H9 (cell line): ENCODE data around the gene DLX2. TPM values are rescaled to one million over a fixed set of nuclear protein-coding genes. Genes with fewer than 3 reads are reported as not detected.

Source experiments
- DNase-seq: peaks from one replicate; pipeline ENCODE4 v3.0.0-alpha.2; 2017
- H2AFZ ChIP-seq: one replicate; pipeline ENCODE4 v1.6.1; 2013; ENCODE audit warnings: mild to moderate bottlenecking, low read length, control low read depth, moderate library complexity
- H2AK5ac ChIP-seq: 2 replicates; pipeline ENCODE4 v1.6.1; 2013; ENCODE audit warnings: low read length, control low read depth, mixed read lengths; ENCODE audit not compliant: insufficient read length
- H2BK120ac ChIP-seq: one replicate; pipeline ENCODE4 v1.6.1; 2013; ENCODE audit warnings: low read depth, mild to moderate bottlenecking, low read length, control low read depth, inconsistent platforms; ENCODE audit not compliant: poor library complexity, severe bottlenecking
- H2BK12ac ChIP-seq: 2 replicates; pipeline ENCODE4 v1.6.1; 2013; ENCODE audit warnings: low read length, control low read depth, mixed read lengths, low read depth; ENCODE audit not compliant: insufficient read length
- H2BK15ac ChIP-seq: 2 replicates; pipeline ENCODE4 v1.6.1; 2013; ENCODE audit warnings: low read depth, low read length, control low read depth
- H2BK20ac ChIP-seq: one replicate; pipeline ENCODE4 v1.6.1; 2013; ENCODE audit warnings: low read depth, mild to moderate bottlenecking, low read length, control low read depth, inconsistent platforms; ENCODE audit not compliant: poor library complexity, severe bottlenecking
- H2BK5ac ChIP-seq: 2 replicates; pipeline ENCODE4 v1.6.1; 2013; ENCODE audit warnings: low read length, control low read depth, mixed read lengths; ENCODE audit not compliant: insufficient read length
- H3K14ac ChIP-seq: 2 replicates; pipeline ENCODE4 v1.6.1; 2013; ENCODE audit warnings: low read length, control low read depth; ENCODE audit not compliant: insufficient read depth
- H3K18ac ChIP-seq: 2 replicates; pipeline ENCODE4 v1.6.1; 2013; ENCODE audit warnings: low read depth, mild to moderate bottlenecking, mixed read lengths, low read length, control low read depth; ENCODE audit not compliant: insufficient read length
- H3K23ac ChIP-seq: 2 replicates; pipeline ENCODE4 v1.6.1; 2013; ENCODE audit warnings: low read length, control low read depth, mixed read lengths, low read depth; ENCODE audit not compliant: insufficient read length
- H3K23me2 ChIP-seq: 2 replicates; pipeline ENCODE4 v1.6.1; 2013; ENCODE audit warnings: low read depth, mild to moderate bottlenecking, mixed read lengths, low read length, control low read depth; ENCODE audit not compliant: insufficient read length, poor library complexity, severe bottlenecking
- H3K27ac ChIP-seq: 2 replicates; pipeline ENCODE4 v1.5.1; 2013; ENCODE audit warnings: low read length, control low read depth, mixed read lengths, low read depth; ENCODE audit not compliant: insufficient read length
- H3K27me3 ChIP-seq: 2 replicates; pipeline ENCODE4 v1.6.1; 2013; ENCODE audit warnings: low read length, control low read depth, inconsistent platforms; ENCODE audit not compliant: insufficient read depth
- H3K4ac ChIP-seq: 2 replicates; pipeline ENCODE4 v1.6.1; 2013; ENCODE audit warnings: low read depth, mild to moderate bottlenecking, control low read depth, inconsistent platforms, low read length, moderate library complexity
- H3K4me1 ChIP-seq: 2 replicates; pipeline ENCODE4 v1.6.1; 2013; ENCODE audit warnings: low read length, control low read depth, inconsistent platforms; ENCODE audit not compliant: insufficient read depth
- H3K4me2 ChIP-seq: 2 replicates; pipeline ENCODE4 v1.6.1; 2013; ENCODE audit warnings: low read length, control low read depth, mixed read lengths; ENCODE audit not compliant: insufficient read length, insufficient read depth
- H3K56ac ChIP-seq: 2 replicates; pipeline ENCODE4 v1.6.1; 2013; ENCODE audit warnings: low read depth, mild to moderate bottlenecking, mixed read lengths, low read length, control low read depth; ENCODE audit not compliant: insufficient read length
- H3K79me1 ChIP-seq: 2 replicates; pipeline ENCODE4 v1.6.1; 2013; ENCODE audit warnings: low read depth, mild to moderate bottlenecking, moderate library complexity, low read length, control low read depth, inconsistent platforms; ENCODE audit not compliant: insufficient read depth, poor library complexity, severe bottlenecking
- H3K79me2 ChIP-seq: 2 replicates; pipeline ENCODE4 v1.6.1; 2013; ENCODE audit warnings: low read length, control low read depth, inconsistent platforms; ENCODE audit not compliant: insufficient read depth
- H3K9ac ChIP-seq: 2 replicates; pipeline ENCODE4 v1.6.1; 2013; ENCODE audit warnings: low read length, control low read depth, mixed read lengths; ENCODE audit not compliant: insufficient read length; ENCODE audit errors: extremely low read depth
- H3K9me3 ChIP-seq: one replicate; pipeline ENCODE4 v1.6.1; 2013; ENCODE audit warnings: low read depth, low read length, inconsistent platforms; ENCODE audit not compliant: control insufficient read depth
- H3T11ph ChIP-seq: one replicate; pipeline ENCODE4 v1.6.1; 2013; ENCODE audit warnings: mild to moderate bottlenecking, low read length, control low read depth, inconsistent platforms
- H4K20me1 ChIP-seq: one replicate; pipeline ENCODE4 v1.6.1; 2013; ENCODE audit not compliant: control insufficient read depth, insufficient read length, insufficient read depth
- H4K5ac ChIP-seq: 2 replicates; pipeline ENCODE4 v1.6.1; 2013; ENCODE audit warnings: low read depth, mild to moderate bottlenecking, mixed read lengths, low read length, control low read depth; ENCODE audit not compliant: insufficient read length
- H4K8ac ChIP-seq: replicated peaks from 2 replicates; pipeline ENCODE4 v1.6.1; 2013; ENCODE audit warnings: low read length, control low read depth, mixed read lengths, low read depth; ENCODE audit not compliant: insufficient read length
- H4K91ac ChIP-seq: 2 replicates; pipeline ENCODE4 v1.6.1; 2013; ENCODE audit warnings: low read depth, mild to moderate bottlenecking, moderate library complexity, mixed read lengths, low read length, control low read depth; ENCODE audit not compliant: insufficient read length
- H3K27ac Mint-ChIP-seq, 3 experiments: 2 replicates in 2 of 3; 3 replicates in 1 of 3; pipeline ENCODE4 v1.8.0; 2020 to 2021; ENCODE audit warnings: mixed read lengths in 3 of 3, mild to moderate bottlenecking in 1 of 3, moderate library complexity in 1 of 3
- H3K27me3 Mint-ChIP-seq: 2 replicates; pipeline ENCODE4 v1.8.0; 2021; ENCODE audit warnings: low read depth, mild to moderate bottlenecking, moderate library complexity, mixed read lengths
- H3K36me3 Mint-ChIP-seq, 3 experiments: 2 replicates in 2 of 3; 3 replicates in 1 of 3; pipeline ENCODE4 v1.8.0; 2020 to 2021; ENCODE audit warnings: low read depth in 3 of 3, mixed read lengths in 3 of 3; ENCODE audit not compliant: insufficient read depth in 1 of 3
- H3K4me1 Mint-ChIP-seq, 2 experiments: 2 replicates each; pipeline ENCODE4 v1.8.0; 2020; ENCODE audit warnings: mixed read lengths in 2 of 2
- H3K4me3 Mint-ChIP-seq, 2 experiments: 2 replicates in 1 of 2; 3 replicates in 1 of 2; pipeline ENCODE4 v1.8.0; 2020 to 2021; ENCODE audit warnings: mild to moderate bottlenecking in 2 of 2, mixed read lengths in 2 of 2, moderate library complexity in 1 of 2
- H3K9me3 Mint-ChIP-seq, 2 experiments: 2 replicates in 1 of 2; 3 replicates in 1 of 2; pipeline ENCODE4 v1.8.0; 2020; ENCODE audit warnings: mild to moderate bottlenecking in 2 of 2, mixed read lengths in 2 of 2, moderate library complexity in 1 of 2
- WGBS: extraction: QIAGEN DNeasy Blood & Tissue Kit; methylation state at CpG from one replicate; pipeline ENCODE4 v1.1.7; 2013; ENCODE audit warnings: missing lambda C conversion rate, low lambda C conversion rate, mixed read lengths; ENCODE audit not compliant: insufficient read length; ENCODE audit errors: extremely low coverage; 5-methylcytosine and 5-hydroxymethylcytosine counted together
- total RNA-seq: library from RNA; stranded (reverse); gene quantifications from 2 replicates; pipeline ENCODE4 v1.2.1, GENCODE V29; 2021
- TF ChIP-seq, protein P1 (sequence below): fragments of 200-600 bp; sonication (generic); conservative IDR thresholded peaks from 3 replicates; pipeline ENCODE4 v1.8.0; 2021; ENCODE audit warnings: antibody characterized with exemption, mild to moderate bottlenecking

DLX2 gene
- total RNA-seq, 1 experiment from 2014 or later: not detected

DNA sequence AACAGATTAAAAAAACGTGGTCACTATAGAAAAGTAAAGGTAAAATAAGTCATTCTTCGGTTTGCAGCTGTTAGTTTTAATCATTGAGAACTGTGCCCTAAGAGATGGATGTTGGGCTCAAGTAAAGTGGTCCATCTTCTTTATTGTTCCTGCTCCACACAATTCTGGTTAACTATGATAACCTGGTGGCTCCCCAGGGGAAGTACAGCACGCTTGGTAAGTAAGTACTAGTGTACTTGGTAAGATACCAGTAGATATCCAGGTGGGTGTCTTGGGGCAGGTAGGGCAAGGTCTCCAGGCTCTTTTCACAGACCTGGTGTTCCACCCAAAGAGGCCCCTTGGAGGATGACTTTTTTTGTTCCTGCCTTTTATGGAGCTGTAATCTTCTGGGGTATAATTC, 31.6 kb upstream of the DLX2 start:
- H3K4me2 ChIP-seq: no peak overlapping the region
- no peak overlapping the region for H3K27ac ChIP-seq
- H3K27me3 Mint-ChIP-seq: peaks cover 27% of the 10 kb centered on the region
- H4K5ac ChIP-seq: no peak overlapping the region
- no peak overlapping the region for H2BK15ac ChIP-seq
- no peak overlapping the region for H3T11ph ChIP-seq
- DNase-seq: no peak
- peaks cover 0 to 32% (median 2%) of the 10 kb centered on the region in 3 experiments; a peak in 5 of 7 replicates for H3K36me3 Mint-ChIP-seq
- H2BK12ac ChIP-seq: no peak overlapping the region
- TF ChIP-seq, protein P1, sequence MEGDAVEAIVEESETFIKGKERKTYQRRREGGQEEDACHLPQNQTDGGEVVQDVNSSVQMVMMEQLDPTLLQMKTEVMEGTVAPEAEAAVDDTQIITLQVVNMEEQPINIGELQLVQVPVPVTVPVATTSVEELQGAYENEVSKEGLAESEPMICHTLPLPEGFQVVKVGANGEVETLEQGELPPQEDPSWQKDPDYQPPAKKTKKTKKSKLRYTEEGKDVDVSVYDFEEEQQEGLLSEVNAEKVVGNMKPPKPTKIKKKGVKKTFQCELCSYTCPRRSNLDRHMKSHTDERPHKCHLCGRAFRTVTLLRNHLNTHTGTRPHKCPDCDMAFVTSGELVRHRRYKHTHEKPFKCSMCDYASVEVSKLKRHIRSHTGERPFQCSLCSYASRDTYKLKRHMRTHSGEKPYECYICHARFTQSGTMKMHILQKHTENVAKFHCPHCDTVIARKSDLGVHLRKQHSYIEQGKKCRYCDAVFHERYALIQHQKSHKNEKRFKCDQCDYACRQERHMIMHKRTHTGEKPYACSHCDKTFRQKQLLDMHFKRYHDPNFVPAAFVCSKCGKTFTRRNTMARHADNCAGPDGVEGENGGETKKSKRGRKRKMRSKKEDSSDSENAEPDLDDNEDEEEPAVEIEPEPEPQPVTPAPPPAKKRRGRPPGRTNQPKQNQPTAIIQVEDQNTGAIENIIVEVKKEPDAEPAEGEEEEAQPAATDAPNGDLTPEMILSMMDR: no peak; the same call in 1 of the 3 replicates
- no peak overlapping the region for H4K91ac ChIP-seq
- no peaks in the 10 kb centered on the region for H3K23me2 ChIP-seq
- H3K23ac ChIP-seq: no peak overlapping the region
- no peak overlapping the region for H3K18ac ChIP-seq
- H3K4me1 Mint-ChIP-seq: peaks cover 26 to 36% of the 10 kb centered on the region in 2 experiments
- H2AFZ ChIP-seq: no peak overlapping the region
- H2BK120ac ChIP-seq: no peak overlapping the region
- peaks cover 16 to 27% of the 10 kb centered on the region in 2 experiments for H3K9me3 Mint-ChIP-seq
- H3K79me2 ChIP-seq: no peaks in the 10 kb centered on the region
- H3K4me1 ChIP-seq: peaks cover 4% of the 10 kb centered on the region; the same call in 1 of the 2 replicates
- H3K14ac ChIP-seq: no peak overlapping the region
- H3K27ac Mint-ChIP-seq: no peak overlapping the region
- no peak overlapping the region for H4K8ac ChIP-seq
- no peaks in the 10 kb centered on the region for H3K79me1 ChIP-seq
- no peak overlapping the region for H3K56ac ChIP-seq
- H3K9ac ChIP-seq: no peak overlapping the region
- peaks cover 2% of the 10 kb centered on the region; the same call in 1 of the 2 replicates for H3K27me3 ChIP-seq
- no peak overlapping the region for H2BK20ac ChIP-seq
- H3K4me3 Mint-ChIP-seq: no peak overlapping the region
- no peak overlapping the region for H3K4ac ChIP-seq
- no peak overlapping the region for H2BK5ac ChIP-seq
- no peak overlapping the region for H2AK5ac ChIP-seq
- H4K20me1 ChIP-seq: no peaks in the 10 kb centered on the region
- no CpG with 5 or more reads among the region's 3 CpGs for WGBS
- no peaks in the 10 kb centered on the region for H3K9me3 ChIP-seq
